GM06990 (cell line): ENCODE measurements around the gene ALDH1L2.

Experiments used
- DNase-seq: peaks from one replicate; pipeline ENCODE4 v3.0.0-alpha.2; 2011; ENCODE audit not compliant: insufficient read length; ENCODE audit errors: extremely low read depth
- H3K27me3 ChIP-seq: replicated peaks from 2 replicates; pipeline ENCODE4 v1.6.0; 2011; ENCODE audit warnings: low read length; ENCODE audit not compliant: control insufficient read depth, insufficient read depth
- H3K36me3 ChIP-seq: 2 replicates; pipeline ENCODE4 v1.5.1; 2011; ENCODE audit warnings: low read length; ENCODE audit not compliant: control insufficient read depth, insufficient read depth
- H3K4me3 ChIP-seq: replicated peaks from 2 replicates; pipeline ENCODE4 v1.5.1; 2011; ENCODE audit warnings: low read depth, mild to moderate bottlenecking, control low read depth, low read length
- TF ChIP-seq, protein P1 (sequence below): IDR thresholded peaks from 2 replicates; pipeline ENCODE4 v1.5.1; 2011; ENCODE audit warnings: low read length, control low read depth, mild to moderate bottlenecking, inconsistent platforms; ENCODE audit not compliant: insufficient read depth, poor library complexity, severe bottlenecking

Gene ALDH1L2

GRCh38 chr12:105091476-105092206 lies 7.4 kb upstream of the ALDH1L2 start:
- H3K27me3 ChIP-seq, result no peaks in the 10 kb centered on the region; the same call in 1 of the 2 replicates
- no peaks in the 10 kb centered on the region for H3K36me3 ChIP-seq
- DNase-seq, result no peak
- no peak overlapping the region for H3K4me3 ChIP-seq
- TF ChIP-seq, protein P1, sequence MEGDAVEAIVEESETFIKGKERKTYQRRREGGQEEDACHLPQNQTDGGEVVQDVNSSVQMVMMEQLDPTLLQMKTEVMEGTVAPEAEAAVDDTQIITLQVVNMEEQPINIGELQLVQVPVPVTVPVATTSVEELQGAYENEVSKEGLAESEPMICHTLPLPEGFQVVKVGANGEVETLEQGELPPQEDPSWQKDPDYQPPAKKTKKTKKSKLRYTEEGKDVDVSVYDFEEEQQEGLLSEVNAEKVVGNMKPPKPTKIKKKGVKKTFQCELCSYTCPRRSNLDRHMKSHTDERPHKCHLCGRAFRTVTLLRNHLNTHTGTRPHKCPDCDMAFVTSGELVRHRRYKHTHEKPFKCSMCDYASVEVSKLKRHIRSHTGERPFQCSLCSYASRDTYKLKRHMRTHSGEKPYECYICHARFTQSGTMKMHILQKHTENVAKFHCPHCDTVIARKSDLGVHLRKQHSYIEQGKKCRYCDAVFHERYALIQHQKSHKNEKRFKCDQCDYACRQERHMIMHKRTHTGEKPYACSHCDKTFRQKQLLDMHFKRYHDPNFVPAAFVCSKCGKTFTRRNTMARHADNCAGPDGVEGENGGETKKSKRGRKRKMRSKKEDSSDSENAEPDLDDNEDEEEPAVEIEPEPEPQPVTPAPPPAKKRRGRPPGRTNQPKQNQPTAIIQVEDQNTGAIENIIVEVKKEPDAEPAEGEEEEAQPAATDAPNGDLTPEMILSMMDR, result no peak

DNA sequence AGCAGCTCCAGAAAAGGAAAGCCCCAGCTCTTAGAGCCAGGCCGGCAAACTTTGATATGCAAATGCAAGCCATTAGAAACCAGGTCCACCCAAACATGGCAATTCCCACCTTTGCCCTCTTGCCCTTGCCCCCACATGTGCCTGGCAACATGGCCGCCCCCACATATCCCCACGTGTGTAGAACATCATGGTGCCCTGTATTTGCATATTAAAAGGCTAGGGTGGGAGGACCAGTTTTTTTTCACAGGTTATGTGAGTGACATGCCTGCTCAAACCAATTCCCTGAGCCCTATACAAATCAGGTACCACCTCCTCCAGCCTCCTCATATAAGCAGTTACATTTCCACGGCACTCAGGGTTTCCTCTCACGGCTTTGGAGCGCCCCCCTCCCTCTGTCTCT lies 6.1 kb upstream of the ALDH1L2 start:
- DNase-seq, result no peak
- no peaks in the 10 kb centered on the region; the same call in 1 of the 2 replicates for H3K27me3 ChIP-seq
- no peak overlapping the region for H3K4me3 ChIP-seq
- TF ChIP-seq, protein P1, result no peak
- H3K36me3 ChIP-seq, result no peaks in the 10 kb centered on the region

GRCh38 chr12:105089817-105090216 lies 5.6 kb upstream of the ALDH1L2 start:
- TF ChIP-seq, protein P1, result no peak
- DNase-seq, result no peak

DNA sequence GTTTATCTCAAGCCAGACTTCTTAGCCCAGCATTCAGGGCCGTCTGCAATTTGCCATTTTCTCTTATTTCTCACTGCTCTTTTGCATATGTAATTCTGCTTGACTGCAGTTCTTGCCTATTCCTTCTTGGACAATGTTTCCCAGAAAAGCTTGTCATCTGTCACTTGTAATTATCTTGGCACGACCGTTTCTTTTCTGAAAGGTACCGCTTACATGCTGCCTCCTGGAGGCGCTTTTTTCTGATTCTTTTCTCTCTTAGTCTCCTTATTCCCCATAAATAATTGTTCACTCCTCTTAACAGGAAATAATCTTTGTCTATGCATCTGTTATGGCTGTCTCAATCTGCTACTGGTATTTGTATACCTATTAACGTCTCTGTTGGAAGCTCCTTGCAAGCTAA lies 1.2 kb upstream of the ALDH1L2 start:
- no peak overlapping the region for H3K4me3 ChIP-seq
- no peaks in the 10 kb centered on the region for H3K36me3 ChIP-seq
- no peaks in the 10 kb centered on the region for H3K27me3 ChIP-seq
- no peak for DNase-seq
- TF ChIP-seq, protein P1, result no peak

More at GRCh38 chr12:105089817-105090216, 5.6 kb upstream of the ALDH1L2 start:
- no peak overlapping the region for H3K4me3 ChIP-seq
- H3K27me3 ChIP-seq, result no peaks in the 10 kb centered on the region; the same call in 1 of the 2 replicates
- H3K36me3 ChIP-seq, result no peaks in the 10 kb centered on the region

GRCh38 chr12:105083551-105084105 lies 630 bp downstream of the ALDH1L2 start:
- no peaks in the 10 kb centered on the region for H3K36me3 ChIP-seq
- DNase-seq, result peak; percentile 23
- TF ChIP-seq, protein P1, result no peak
- H3K27me3 ChIP-seq, result no peaks in the 10 kb centered on the region
- H3K4me3 ChIP-seq, result peak overlapping the region; percentile 26

- Histone ChIP-seq H3K36me3 (no peaks in the 10 kb centered on the region), H3K27me3 (no peaks in the 10 kb centered on the region), H3K4me3 (no peak overlapping the region)
- DNase-seq, result no peak
- TF ChIP-seq, protein P1, result no peak
Measured at GRCh38 chr12:105083031-105083430, 1.2 kb downstream of the ALDH1L2 start.
